ENCODE measurements around the gene SLC25A45. TPM values are rescaled to one million over a fixed set of nuclear protein-coding genes. Genes with fewer than 3 reads are reported as not detected.
A peak's percentile ranks its signal among the peaks of the same experiment; 100 is the strongest.

Gene SLC25A45
- polyA plus RNA-seq, 2 of the 4 experiments (the other 2 are of a cell fraction), result 3.1 to 8.1 TPM

DNA sequence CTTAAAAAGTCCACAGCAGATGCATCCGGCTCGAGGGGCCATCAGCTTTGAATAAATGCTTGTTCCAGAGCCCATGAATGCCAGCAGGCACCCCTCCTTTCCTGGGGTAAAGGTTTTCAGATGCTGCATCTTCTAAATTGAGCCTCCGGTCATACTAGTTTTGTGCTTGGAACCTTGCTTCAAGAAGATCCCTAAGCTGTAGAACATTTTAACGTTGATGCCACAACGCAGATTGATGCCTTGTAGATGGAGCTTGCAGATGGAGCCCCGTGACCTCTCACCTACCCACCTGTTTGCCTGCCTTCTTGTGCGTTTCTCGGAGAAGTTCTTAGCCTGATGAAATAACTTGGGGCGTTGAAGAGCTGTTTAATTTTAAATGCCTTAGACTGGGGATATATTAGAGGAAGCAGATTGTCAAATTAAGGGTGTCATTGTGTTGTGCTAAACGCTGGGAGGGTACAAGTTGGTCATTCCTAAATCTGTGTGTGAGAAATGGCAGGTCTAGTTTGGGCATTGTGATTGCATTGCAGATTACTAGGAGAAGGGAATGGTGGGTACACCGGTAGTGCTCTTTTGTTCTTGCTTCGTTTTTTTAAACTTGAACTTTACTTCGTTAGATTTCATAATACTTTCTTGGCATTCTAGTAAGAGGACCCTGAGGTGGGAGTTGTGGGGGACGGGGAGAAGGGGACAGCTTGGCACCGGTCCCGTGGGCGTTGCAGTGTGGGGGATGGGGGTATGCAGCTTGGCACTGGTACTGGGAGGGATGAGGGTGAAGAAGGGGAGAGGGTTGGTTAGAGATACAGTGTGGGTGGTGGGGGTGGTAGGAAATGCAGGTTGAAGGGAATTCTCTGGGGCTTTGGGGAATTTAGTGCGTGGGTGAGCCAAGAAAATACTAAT lies 42.0 kb upstream of the SLC25A45 start (continued):
- TF ChIP-seq NPAS2 (CRISPR knock-in tag; IDR thresholded peaks at IDR 0.05; ENCODE audit: borderline replicate concordance) (no peak), HEYL (CRISPR knock-in tag; IDR thresholded peaks at IDR 0.05) (no peak), KDM5A (IDR thresholded peaks at IDR 0.05) (no peak), FOSB (CRISPR knock-in tag; IDR thresholded peaks at IDR 0.05) (no peak; the same call in 1 of the 2 replicates), JUN (IDR thresholded peaks at IDR 0.05) (peak; percentile 32 to 50; a peak in 3 of 5 replicates), TFCP2L1 (CRISPR knock-in tag; IDR thresholded peaks at IDR 0.05) (peak; percentile 27), BHLHE40 (IDR thresholded peaks at IDR 0.05; ENCODE audit: low read depth, low read length) (no peak), HOXB5 (CRISPR knock-in tag; IDR thresholded peaks at IDR 0.05) (peak; percentile 74), POLR2AphosphoS2 (conservative IDR thresholded peaks at IDR 0.05; ENCODE audit: low read length) (peak; percentile 94), SMC3 (IDR thresholded peaks at IDR 0.05) (no peak)
- TF ChIP-seq, protein P1, sequence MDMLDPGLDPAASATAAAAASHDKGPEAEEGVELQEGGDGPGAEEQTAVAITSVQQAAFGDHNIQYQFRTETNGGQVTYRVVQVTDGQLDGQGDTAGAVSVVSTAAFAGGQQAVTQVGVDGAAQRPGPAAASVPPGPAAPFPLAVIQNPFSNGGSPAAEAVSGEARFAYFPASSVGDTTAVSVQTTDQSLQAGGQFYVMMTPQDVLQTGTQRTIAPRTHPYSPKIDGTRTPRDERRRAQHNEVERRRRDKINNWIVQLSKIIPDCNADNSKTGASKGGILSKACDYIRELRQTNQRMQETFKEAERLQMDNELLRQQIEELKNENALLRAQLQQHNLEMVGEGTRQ (IDR thresholded peaks at IDR 0.05), result no peak; the same call in 1 of the 2 replicates
- TF ChIP-seq, protein P2, sequence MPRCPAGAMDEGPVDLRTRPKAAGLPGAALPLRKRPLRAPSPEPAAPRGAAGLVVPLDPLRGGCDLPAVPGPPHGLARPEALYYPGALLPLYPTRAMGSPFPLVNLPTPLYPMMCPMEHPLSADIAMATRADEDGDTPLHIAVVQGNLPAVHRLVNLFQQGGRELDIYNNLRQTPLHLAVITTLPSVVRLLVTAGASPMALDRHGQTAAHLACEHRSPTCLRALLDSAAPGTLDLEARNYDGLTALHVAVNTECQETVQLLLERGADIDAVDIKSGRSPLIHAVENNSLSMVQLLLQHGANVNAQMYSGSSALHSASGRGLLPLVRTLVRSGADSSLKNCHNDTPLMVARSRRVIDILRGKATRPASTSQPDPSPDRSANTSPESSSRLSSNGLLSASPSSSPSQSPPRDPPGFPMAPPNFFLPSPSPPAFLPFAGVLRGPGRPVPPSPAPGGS (IDR thresholded peaks at IDR 0.05), result no peak

DNA sequence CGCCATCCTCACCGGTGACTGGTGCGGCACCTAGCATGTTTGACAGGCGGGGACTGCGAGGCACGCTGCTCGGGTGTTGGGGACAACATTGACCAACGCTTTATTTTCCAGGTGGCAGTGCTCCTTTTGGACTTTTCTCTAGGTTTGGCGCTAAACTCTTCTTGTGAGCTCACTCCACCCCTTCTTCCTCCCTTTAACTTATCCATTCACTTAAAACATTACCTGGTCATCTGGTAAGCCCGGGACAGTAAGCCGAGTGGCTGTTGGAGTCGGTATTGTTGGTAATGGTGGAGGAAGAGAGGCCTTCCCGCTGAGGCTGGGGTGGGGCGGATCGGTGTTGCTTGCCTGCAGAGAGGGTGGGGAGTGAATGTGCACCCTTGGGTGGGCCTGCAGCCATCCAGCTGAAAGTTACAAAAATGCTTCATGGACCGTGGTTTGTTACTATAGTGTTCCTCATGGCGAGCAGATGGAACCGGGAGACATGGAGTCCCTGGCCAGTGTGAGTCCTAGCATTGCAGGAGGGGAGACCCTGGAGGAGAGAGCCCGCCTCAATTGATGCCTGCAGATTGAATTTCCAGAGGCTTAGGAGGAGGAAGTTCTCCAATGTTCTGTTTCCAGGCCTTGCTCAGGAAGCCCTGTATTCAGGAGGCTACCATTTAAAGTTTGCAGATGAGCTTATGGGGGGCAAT lies 41.2 kb upstream of the SLC25A45 start:
- no peak for FAIRE-seq
- H3K9me3 ChIP-seq, result no peaks in the 10 kb centered on the region
- no peak for ATAC-seq
- H3K4me3 ChIP-seq, result peak overlapping the region; percentile 95
- TF ChIP-seq MYC (IDR thresholded peaks at IDR 0.05; ENCODE audit: borderline replicate concordance, low read length) (0 out of 2 replicates have a peak, but pooled peaks have one; percentile 52), JUN (IDR thresholded peaks at IDR 0.05) (peak; percentile 10 to 78; a peak in 4 of 5 replicates), RARB (CRISPR knock-in tag; IDR thresholded peaks at IDR 0.05) (peak; percentile 29; the same call in 1 of the 2 replicates), POLR2A (IDR thresholded peaks at IDR 0.05; ENCODE audit: low read length) (peak; percentile 39), TFCP2L1 (CRISPR knock-in tag; IDR thresholded peaks at IDR 0.05) (peak; percentile 86; the same call in 1 of the 2 replicates), RFX5 (IDR thresholded peaks at IDR 0.05) (no peak), GATA3 (IDR thresholded peaks at IDR 0.05; ENCODE audit: borderline replicate concordance) (peak; percentile 14; the same call in 1 of the 2 replicates)
- TF ChIP-seq, protein P3, sequence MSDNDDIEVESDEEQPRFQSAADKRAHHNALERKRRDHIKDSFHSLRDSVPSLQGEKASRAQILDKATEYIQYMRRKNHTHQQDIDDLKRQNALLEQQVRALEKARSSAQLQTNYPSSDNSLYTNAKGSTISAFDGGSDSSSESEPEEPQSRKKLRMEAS (IDR thresholded peaks at IDR 0.05), result peak; percentile 22
- TF ChIP-seq, protein P4, sequence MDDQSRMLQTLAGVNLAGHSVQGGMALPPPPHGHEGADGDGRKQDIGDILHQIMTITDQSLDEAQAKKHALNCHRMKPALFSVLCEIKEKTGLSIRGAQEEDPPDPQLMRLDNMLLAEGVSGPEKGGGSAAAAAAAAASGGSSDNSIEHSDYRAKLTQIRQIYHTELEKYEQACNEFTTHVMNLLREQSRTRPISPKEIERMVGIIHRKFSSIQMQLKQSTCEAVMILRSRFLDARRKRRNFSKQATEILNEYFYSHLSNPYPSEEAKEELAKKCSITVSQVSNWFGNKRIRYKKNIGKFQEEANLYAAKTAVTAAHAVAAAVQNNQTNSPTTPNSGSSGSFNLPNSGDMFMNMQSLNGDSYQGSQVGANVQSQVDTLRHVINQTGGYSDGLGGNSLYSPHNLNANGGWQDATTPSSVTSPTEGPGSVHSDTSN (IDR thresholded peaks at IDR 0.05), result no peak; the same call in 1 of the 2 replicates
- TF ChIP-seq, protein P2 (IDR thresholded peaks at IDR 0.05), result peak; percentile 15; the same call in 2 of the 3 replicates
- POLR2A ChIA-PET, result interaction anchor here (0.5 to 17.5 kb wide), 26 partner anchors 6 to 645 kb away, joined by 3 to 756 read pairs (median 6); partner anchors contain the start of genes DPF2, FRMD8, MALAT1 and NEAT1
- DNase-seq (ENCODE audit: low read depth in 1 of 2, low spot score in 1 of 2), result peak in 1 of 2 experiments; percentile 57
- H3K4me2 ChIP-seq, result peak overlapping the region; percentile 89
- CTCF ChIA-PET, result interaction anchor here (1.2 to 17.0 kb wide), 7 partner anchors 12 to 87 kb away, joined by 3 to 208 read pairs (median 5); partner anchors contain the start of genes FRMD8 and SLC25A45
- WGBS (ENCODE audit: missing lambda C conversion rate), result 1% methylated on average over 18 of the region's 19 CpGs
- peaks cover 23% of the 10 kb centered on the region for H3K4me1 ChIP-seq
- peak overlapping the region; percentile 97 to 100 for H3K27ac ChIP-seq

Data from A549 (cell line).